Retinal pigment epithelial cell (primary cell): ENCODE measurements around the gene ERC2.

Source experiments
- DNase-seq: peaks from one replicate; pipeline ENCODE4 v3.0.0-alpha.2; 2010; ENCODE audit warnings: low read depth
- H3K4me3 ChIP-seq: 2 replicates; pipeline ENCODE4 v1.5.1; 2011; ENCODE audit warnings: mild to moderate bottlenecking, low read length, control low read depth, moderate library complexity
- TF ChIP-seq, protein P1 (sequence below): conservative IDR thresholded peaks from 2 replicates; pipeline ENCODE4 v1.5.1; 2011; ENCODE audit warnings: low read depth, low read length, control low read depth, inconsistent platforms

Gene ERC2

DNA sequence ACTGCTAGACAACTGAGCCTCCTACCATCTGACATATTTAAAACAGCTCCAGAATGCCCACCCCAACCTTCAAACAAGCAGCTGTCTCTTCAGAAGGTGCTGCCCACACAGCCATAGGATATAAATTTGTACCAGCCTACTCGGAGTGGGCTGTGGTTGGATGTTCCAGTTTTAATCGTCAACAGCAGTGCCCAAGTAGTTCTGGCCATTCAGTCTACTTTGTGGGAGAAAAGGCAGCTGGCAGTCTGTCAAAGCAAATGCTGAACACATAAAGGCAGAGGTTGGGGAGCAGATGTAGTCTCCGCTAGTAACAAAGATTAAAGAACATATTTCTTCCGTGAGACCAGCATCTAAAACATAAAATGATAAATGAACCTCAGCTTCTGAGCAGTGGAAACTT, 15.9 kb upstream of the ERC2 start:
- TF ChIP-seq, protein P1, sequence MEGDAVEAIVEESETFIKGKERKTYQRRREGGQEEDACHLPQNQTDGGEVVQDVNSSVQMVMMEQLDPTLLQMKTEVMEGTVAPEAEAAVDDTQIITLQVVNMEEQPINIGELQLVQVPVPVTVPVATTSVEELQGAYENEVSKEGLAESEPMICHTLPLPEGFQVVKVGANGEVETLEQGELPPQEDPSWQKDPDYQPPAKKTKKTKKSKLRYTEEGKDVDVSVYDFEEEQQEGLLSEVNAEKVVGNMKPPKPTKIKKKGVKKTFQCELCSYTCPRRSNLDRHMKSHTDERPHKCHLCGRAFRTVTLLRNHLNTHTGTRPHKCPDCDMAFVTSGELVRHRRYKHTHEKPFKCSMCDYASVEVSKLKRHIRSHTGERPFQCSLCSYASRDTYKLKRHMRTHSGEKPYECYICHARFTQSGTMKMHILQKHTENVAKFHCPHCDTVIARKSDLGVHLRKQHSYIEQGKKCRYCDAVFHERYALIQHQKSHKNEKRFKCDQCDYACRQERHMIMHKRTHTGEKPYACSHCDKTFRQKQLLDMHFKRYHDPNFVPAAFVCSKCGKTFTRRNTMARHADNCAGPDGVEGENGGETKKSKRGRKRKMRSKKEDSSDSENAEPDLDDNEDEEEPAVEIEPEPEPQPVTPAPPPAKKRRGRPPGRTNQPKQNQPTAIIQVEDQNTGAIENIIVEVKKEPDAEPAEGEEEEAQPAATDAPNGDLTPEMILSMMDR = no peak
- H3K4me3 ChIP-seq = no peak overlapping the region

DNA sequence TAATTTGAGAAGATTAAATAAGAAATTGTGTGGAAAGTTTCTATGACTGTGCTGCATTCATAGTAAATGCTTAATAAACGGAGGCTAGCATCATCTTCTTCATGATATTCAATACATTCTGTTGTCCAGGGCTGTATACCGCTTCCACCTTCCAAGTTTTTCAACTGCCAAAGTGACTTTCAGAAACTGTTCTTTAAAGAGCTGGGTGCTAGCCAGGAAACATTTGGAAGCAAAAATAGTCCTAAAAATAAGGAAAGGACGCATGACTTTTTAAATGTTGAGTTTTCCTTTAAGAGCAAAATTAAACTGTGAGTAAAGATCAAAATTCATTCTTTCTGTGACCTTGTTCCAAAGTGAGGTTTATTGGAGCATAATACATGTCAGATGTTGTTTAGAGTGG, 9.4 kb upstream of the ERC2 start:
- no peak overlapping the region for H3K4me3 ChIP-seq
- TF ChIP-seq, protein P1 = no peak
- no peak for DNase-seq

More for the DNA sequence above, 15.9 kb upstream of the ERC2 start:
- DNase-seq = no peak

DNA sequence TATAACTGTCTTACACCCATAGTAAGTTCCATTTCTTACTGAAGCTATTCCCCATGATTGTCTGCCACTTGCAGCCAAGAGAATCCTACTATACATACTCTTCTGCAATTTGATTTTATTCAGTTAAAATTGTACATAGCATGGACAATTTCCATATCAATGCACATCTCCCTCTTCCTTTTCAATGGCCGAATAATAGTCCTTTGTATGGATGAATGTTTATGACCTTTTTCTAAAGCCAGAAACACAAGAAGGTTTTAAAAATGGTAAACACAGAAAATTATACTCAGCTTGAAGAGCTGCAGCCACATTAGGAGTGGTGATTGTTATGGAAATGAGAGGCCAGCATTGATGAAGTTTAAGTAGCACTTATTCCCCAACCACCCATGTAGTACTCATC, 8.5 kb upstream of the ERC2 start:
- DNase-seq = no peak
- H3K4me3 ChIP-seq = no peak overlapping the region
- TF ChIP-seq, protein P1 = no peak

GRCh38 chr3:56471771-56472170, 3.5 kb upstream of the ERC2 start:
- no peak overlapping the region for H3K4me3 ChIP-seq
- DNase-seq = no peak
- TF ChIP-seq, protein P1 = no peak

DNA sequence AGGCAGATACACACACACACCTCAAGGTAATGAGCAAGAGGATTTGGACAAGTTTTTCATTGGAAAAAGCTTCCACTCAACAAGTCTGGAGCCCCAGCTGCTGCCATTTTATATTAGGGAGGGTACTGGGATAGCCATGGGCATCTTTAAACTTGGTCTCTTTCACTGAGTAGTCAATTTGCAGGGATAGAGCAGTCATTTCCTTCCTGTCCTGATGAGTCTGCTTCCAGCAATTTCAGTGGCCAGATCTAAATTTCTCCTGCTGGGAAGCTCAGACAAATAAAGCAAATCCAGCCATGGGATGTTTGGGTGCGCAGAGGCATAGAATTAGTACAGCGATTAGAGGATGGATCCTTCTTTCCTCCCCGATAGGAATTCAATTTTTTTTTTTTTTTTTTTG, 874 bp upstream of the ERC2 start:
- no peak overlapping the region for H3K4me3 ChIP-seq
- no peak for DNase-seq
- TF ChIP-seq, protein P1 = no peak

GRCh38 chr3:56467801-56468183, 475 bp downstream of the ERC2 start:
- no peak for DNase-seq
- TF ChIP-seq, protein P1 = no peak
- peak overlapping the region; percentile 95 for H3K4me3 ChIP-seq

- DNase-seq = peak; percentile 91
- TF ChIP-seq, protein P1 = no peak
- peak overlapping the region; percentile 95 for H3K4me3 ChIP-seq
Measured at GRCh38 chr3:56467108-56467507, 1.2 kb downstream of the ERC2 start.
